DND-41 (cell line): ENCODE measurements around the gene DPP6.

Source experiments
- ATAC-seq: fragments of 200-7000 bp; cut with Tn5 transposase; 3 replicates; pipeline ENCODE4 v1.9.1; 2021; ENCODE audit warnings: low read depth; ENCODE audit not compliant: insufficient read depth
- DNase-seq: peaks from one replicate; pipeline ENCODE4 v3.0.0-alpha.2; 2020
- H2AFZ ChIP-seq: 2 replicates; pipeline ENCODE4 v1.6.0; 2012; ENCODE audit warnings: low read depth, low read length
- H3K27ac ChIP-seq: 2 replicates; pipeline ENCODE4 v1.5.1; 2012; ENCODE audit warnings: low read length, inconsistent platforms
- H3K27me3 ChIP-seq: fragments of 200-600 bp; sonication (generic); 2 replicates; pipeline ENCODE4 v1.6.0; 2012; ENCODE audit warnings: low read length, mild to moderate bottlenecking, inconsistent platforms; ENCODE audit not compliant: insufficient read depth, poor library complexity
- H3K36me3 ChIP-seq: 2 replicates; pipeline ENCODE4 v1.5.1; 2012; ENCODE audit warnings: low read length, inconsistent platforms; ENCODE audit not compliant: insufficient read depth
- H3K4me1 ChIP-seq: 2 replicates; pipeline ENCODE4 v1.5.1; 2012; ENCODE audit warnings: mild to moderate bottlenecking, low read length; ENCODE audit not compliant: insufficient read depth
- H3K4me2 ChIP-seq: 2 replicates; pipeline ENCODE4 v1.6.0; 2012; ENCODE audit warnings: mild to moderate bottlenecking, moderate library complexity, low read length, inconsistent platforms; ENCODE audit not compliant: insufficient read depth
- H3K4me3 ChIP-seq, 2 experiments: fragments of 200-600 bp in 1 of 2; shearing (Covaris generic) in 1 of 2; 2 replicates each; pipeline ENCODE4 v1.5.1; 2012 to 2016; ENCODE audit warnings: inconsistent platforms in 2 of 2, low read length in 2 of 2, mild to moderate bottlenecking in 2 of 2, low read depth in 1 of 2, moderate library complexity in 1 of 2
- H3K79me2 ChIP-seq: 2 replicates; pipeline ENCODE4 v1.6.0; 2012; ENCODE audit warnings: low read length, inconsistent platforms; ENCODE audit not compliant: insufficient read depth
- H3K9ac ChIP-seq: 2 replicates; pipeline ENCODE4 v1.6.0; 2012; ENCODE audit warnings: low read depth, mild to moderate bottlenecking, inconsistent platforms, low read length, moderate library complexity
- H3K9me3 ChIP-seq: 2 replicates; pipeline ENCODE4 v1.5.1; 2012; ENCODE audit warnings: low read length, moderate library complexity, mild to moderate bottlenecking, inconsistent platforms; ENCODE audit not compliant: insufficient read depth, severe bottlenecking
- H4K20me1 ChIP-seq: 2 replicates; pipeline ENCODE4 v1.6.0; 2012; ENCODE audit warnings: low read length; ENCODE audit not compliant: insufficient read depth
- EZH2 ChIP-seq: IDR thresholded peaks from 3 replicates; pipeline ENCODE4 v1.6.1; 2012; ENCODE audit warnings: borderline replicate concordance, low read depth, mild to moderate bottlenecking, moderate library complexity, low read length, inconsistent platforms; ENCODE audit not compliant: severe bottlenecking
- TF ChIP-seq, protein P1 (sequence below): IDR thresholded peaks from 2 replicates; pipeline ENCODE4 v1.5.1; 2012; ENCODE audit warnings: borderline replicate concordance, low read length, moderate library complexity, mild to moderate bottlenecking; ENCODE audit not compliant: poor library complexity, severe bottlenecking; ENCODE audit errors: extremely low read depth

The DPP6 gene

DNA sequence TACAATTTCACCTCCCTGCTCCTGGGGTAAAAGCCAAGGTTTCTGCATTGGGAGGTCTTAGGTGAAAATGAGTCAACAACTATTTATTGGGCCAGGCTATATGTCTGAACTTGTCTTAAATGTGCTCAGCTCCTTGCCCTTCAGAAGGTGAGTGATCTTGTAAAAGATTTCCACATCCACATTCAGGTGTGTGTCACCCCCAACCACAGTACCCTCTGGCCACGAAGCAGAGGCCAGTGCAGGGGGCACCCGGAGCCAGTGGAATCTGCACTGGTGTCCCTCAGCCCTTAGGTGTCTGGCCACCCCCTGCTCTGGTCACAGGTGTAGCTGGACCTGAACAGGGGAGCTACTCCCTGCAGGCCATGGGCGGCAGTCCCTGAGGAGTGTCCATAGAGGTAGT, 752.3 kb downstream of the DPP6 start:
- no peaks in the 10 kb centered on the region for H4K20me1 ChIP-seq
- H3K4me2 ChIP-seq, result no peak overlapping the region
- H3K36me3 ChIP-seq, result no peaks in the 10 kb centered on the region
- H2AFZ ChIP-seq, result no peak overlapping the region
- no peak overlapping the region for H3K9ac ChIP-seq
- no peaks in the 10 kb centered on the region for H3K27me3 ChIP-seq
- H3K9me3 ChIP-seq, result no peaks in the 10 kb centered on the region
- no peak overlapping the region for H3K4me3 ChIP-seq
- H3K27ac ChIP-seq, result no peak overlapping the region
- no peak for ATAC-seq
- TF ChIP-seq EZH2, result no peak
- TF ChIP-seq, protein P1, sequence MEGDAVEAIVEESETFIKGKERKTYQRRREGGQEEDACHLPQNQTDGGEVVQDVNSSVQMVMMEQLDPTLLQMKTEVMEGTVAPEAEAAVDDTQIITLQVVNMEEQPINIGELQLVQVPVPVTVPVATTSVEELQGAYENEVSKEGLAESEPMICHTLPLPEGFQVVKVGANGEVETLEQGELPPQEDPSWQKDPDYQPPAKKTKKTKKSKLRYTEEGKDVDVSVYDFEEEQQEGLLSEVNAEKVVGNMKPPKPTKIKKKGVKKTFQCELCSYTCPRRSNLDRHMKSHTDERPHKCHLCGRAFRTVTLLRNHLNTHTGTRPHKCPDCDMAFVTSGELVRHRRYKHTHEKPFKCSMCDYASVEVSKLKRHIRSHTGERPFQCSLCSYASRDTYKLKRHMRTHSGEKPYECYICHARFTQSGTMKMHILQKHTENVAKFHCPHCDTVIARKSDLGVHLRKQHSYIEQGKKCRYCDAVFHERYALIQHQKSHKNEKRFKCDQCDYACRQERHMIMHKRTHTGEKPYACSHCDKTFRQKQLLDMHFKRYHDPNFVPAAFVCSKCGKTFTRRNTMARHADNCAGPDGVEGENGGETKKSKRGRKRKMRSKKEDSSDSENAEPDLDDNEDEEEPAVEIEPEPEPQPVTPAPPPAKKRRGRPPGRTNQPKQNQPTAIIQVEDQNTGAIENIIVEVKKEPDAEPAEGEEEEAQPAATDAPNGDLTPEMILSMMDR, result no peak
- no peak for DNase-seq
- H3K4me1 ChIP-seq, result no peaks in the 10 kb centered on the region
- no peaks in the 10 kb centered on the region for H3K79me2 ChIP-seq

DNA sequence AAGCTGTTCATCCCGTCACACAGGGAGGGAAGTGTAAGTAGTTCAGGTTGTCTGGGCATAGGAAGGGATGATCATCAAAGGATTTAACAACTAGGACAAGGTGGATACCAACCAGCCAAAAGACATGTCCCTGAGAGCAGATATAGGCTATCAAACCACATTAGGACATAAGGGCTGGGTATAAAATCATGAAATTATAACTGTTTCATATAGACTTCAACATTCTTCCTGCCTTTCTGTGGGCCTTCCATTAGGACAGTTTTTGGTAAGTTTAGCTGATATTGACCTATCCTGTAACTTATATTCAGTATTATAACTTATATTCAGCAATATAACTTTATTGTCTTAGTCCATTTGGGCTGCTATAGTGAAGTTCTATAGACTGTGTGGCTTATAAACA, 759.8 kb downstream of the DPP6 start:
- DNase-seq, result no peak
- H3K27me3 ChIP-seq, result no peaks in the 10 kb centered on the region
- H4K20me1 ChIP-seq, result no peaks in the 10 kb centered on the region
- TF ChIP-seq, protein P1, result no peak
- no peak for TF ChIP-seq EZH2
- no peak overlapping the region for H2AFZ ChIP-seq
- ATAC-seq, result no peak
- no peak overlapping the region for H3K4me3 ChIP-seq
- H3K27ac ChIP-seq, result no peak overlapping the region
- H3K36me3 ChIP-seq, result no peaks in the 10 kb centered on the region
- H3K9ac ChIP-seq, result no peak overlapping the region
- H3K9me3 ChIP-seq, result peaks cover 18% of the 10 kb centered on the region
- H3K4me1 ChIP-seq, result no peaks in the 10 kb centered on the region
- no peaks in the 10 kb centered on the region for H3K79me2 ChIP-seq
- H3K4me2 ChIP-seq, result no peak overlapping the region

DNA sequence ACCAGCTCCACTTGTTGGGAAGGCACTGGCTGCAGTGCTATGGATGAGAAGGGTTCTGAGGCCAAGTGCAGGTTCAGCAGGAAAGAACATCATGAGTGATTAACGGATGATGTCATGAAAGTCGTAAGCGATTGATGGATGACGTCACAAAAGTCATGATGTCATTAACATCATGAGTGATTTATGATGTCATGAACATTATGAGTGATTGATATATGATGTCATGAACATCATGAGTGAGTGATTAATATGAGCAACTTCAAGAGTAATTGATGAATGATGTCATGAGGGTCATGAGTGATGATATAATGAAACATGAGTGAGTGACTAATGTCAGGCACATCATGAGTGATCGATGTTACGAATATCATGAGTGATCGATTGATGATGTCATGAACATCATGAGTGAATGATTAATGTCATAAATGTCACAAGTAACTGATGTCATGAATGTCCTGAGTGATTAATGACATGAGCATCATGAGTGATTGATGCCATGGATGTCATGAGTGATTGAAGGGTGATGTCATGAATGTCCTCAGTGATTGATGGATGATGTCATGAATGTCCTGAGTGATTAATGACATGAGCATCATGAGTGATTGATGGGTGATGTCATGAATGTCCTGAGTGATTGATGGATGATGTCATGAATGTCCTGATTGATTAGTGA, 765.2 kb downstream of the DPP6 start:
- no peak for DNase-seq
- no peaks in the 10 kb centered on the region for H3K4me1 ChIP-seq
- H3K27me3 ChIP-seq, result no peaks in the 10 kb centered on the region
- H3K4me2 ChIP-seq, result no peak overlapping the region
- no peak overlapping the region for H3K27ac ChIP-seq
- H3K4me3 ChIP-seq, result no peak overlapping the region
- no peak for ATAC-seq
- TF ChIP-seq, protein P1, result no peak
- TF ChIP-seq EZH2, result no peak
- no peak overlapping the region for H3K9ac ChIP-seq
- H4K20me1 ChIP-seq, result no peaks in the 10 kb centered on the region
- no peaks in the 10 kb centered on the region for H3K36me3 ChIP-seq
- no peaks in the 10 kb centered on the region for H3K79me2 ChIP-seq
- peaks cover 6% of the 10 kb centered on the region for H3K9me3 ChIP-seq
- no peak overlapping the region for H2AFZ ChIP-seq

DNA sequence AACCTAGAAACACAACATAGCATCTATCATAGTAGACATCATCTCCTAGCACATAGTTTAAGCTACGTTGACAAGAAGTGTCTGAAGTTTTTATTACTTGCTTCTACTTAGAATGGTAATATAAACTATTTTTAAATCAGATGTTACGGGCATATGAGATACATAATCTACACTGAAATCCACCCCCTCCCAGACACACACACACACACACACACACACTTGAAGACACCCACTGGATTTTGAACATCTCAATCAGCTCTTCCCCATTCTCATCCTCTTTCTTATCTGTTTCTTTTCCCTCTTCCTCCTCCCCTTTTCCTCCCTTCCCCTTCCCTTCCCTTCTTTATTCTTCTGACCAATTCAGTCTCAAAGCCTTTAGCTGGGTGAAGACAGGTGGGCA, 774.8 kb downstream of the DPP6 start:
- H3K9me3 ChIP-seq, result no peaks in the 10 kb centered on the region
- no peaks in the 10 kb centered on the region for H4K20me1 ChIP-seq
- H3K27ac ChIP-seq, result no peak overlapping the region
- H3K4me2 ChIP-seq, result no peak overlapping the region
- ATAC-seq (no peak), DNase-seq (no peak)
- H3K4me3 ChIP-seq, result no peak overlapping the region
- H3K79me2 ChIP-seq, result no peaks in the 10 kb centered on the region
- H2AFZ ChIP-seq, result no peak overlapping the region
- peaks cover 4% of the 10 kb centered on the region for H3K27me3 ChIP-seq
- H3K9ac ChIP-seq, result no peak overlapping the region
- no peaks in the 10 kb centered on the region for H3K4me1 ChIP-seq
- H3K36me3 ChIP-seq, result no peaks in the 10 kb centered on the region
- no peak for TF ChIP-seq EZH2
